HG03460 (cell line): ENCODE measurements around the gene FAM227B.
"Not testable (repeated sequence)": the region's sequence is repeated elsewhere in the genome, so short reads cannot be mapped to it uniquely, and the experiment has no call there.

Source experiments
- ATAC-seq: cut with Tn5 transposase; IDR thresholded peaks from one replicate; pipeline ENCODE4 v1.9.1; 2021; ENCODE audit not compliant: unreplicated experiment

The FAM227B gene

GRCh38 chr15:49501586-49501985, 119.0 kb downstream of the FAM227B start:
- no peak for ATAC-seq

- ATAC-seq = no peak
Measured at GRCh38 chr15:49495993-49496753, 124.4 kb downstream of the FAM227B start.

- no peak for ATAC-seq
Measured at GRCh38 chr15:49494842-49495241, 125.8 kb downstream of the FAM227B start.

- ATAC-seq = no peak
Measured at GRCh38 chr15:49492830-49493229, 127.8 kb downstream of the FAM227B start.

- ATAC-seq = no peak
Measured at GRCh38 chr15:49492151-49492550, 128.5 kb downstream of the FAM227B start.

- ATAC-seq = no peak
Measured at GRCh38 chr15:49490966-49491365, 129.7 kb downstream of the FAM227B start.

- not testable (repeated sequence) for ATAC-seq
Measured at GRCh38 chr15:49485401-49485800, 135.2 kb downstream of the FAM227B start.

- ATAC-seq = not testable (repeated sequence)
Measured at GRCh38 chr15:49478982-49479381, 141.6 kb downstream of the FAM227B start.

GRCh38 chr15:49478021-49478420, 142.6 kb downstream of the FAM227B start:
- ATAC-seq = not testable (repeated sequence)

GRCh38 chr15:49473031-49473430, 147.6 kb downstream of the FAM227B start:
- ATAC-seq = no peak

- no peak for ATAC-seq
Measured at GRCh38 chr15:49472338-49472737, 148.3 kb downstream of the FAM227B start.

- ATAC-seq = peak; percentile 83
Measured at GRCh38 chr15:49471733-49472132, 148.9 kb downstream of the FAM227B start.

- not testable (repeated sequence) for ATAC-seq
Measured at GRCh38 chr15:49471248-49471647, 149.4 kb downstream of the FAM227B start.

GRCh38 chr15:49468481-49468839, 152.2 kb downstream of the FAM227B start:
- no peak for ATAC-seq

- ATAC-seq = no peak
Measured at GRCh38 chr15:49467746-49468480, 152.7 kb downstream of the FAM227B start.

- no peak for ATAC-seq
Measured at GRCh38 chr15:49466119-49466518, 154.5 kb downstream of the FAM227B start.

- ATAC-seq = no peak
Measured at GRCh38 chr15:49464522-49464921, 156.1 kb downstream of the FAM227B start.

- no peak for ATAC-seq
Measured at GRCh38 chr15:49462232-49462844, 158.3 kb downstream of the FAM227B start.

GRCh38 chr15:49460411-49460941, 160.1 kb downstream of the FAM227B start:
- ATAC-seq = no peak

GRCh38 chr15:49458145-49458544, 162.5 kb downstream of the FAM227B start:
- ATAC-seq = no peak

- ATAC-seq = no peak
Measured at GRCh38 chr15:49456166-49456565, 164.5 kb downstream of the FAM227B start.

- ATAC-seq = no peak
Measured at GRCh38 chr15:49452595-49452994, 168.0 kb downstream of the FAM227B start.
